ENCODE results near the gene LATS2.

The LATS2 gene

DNA sequence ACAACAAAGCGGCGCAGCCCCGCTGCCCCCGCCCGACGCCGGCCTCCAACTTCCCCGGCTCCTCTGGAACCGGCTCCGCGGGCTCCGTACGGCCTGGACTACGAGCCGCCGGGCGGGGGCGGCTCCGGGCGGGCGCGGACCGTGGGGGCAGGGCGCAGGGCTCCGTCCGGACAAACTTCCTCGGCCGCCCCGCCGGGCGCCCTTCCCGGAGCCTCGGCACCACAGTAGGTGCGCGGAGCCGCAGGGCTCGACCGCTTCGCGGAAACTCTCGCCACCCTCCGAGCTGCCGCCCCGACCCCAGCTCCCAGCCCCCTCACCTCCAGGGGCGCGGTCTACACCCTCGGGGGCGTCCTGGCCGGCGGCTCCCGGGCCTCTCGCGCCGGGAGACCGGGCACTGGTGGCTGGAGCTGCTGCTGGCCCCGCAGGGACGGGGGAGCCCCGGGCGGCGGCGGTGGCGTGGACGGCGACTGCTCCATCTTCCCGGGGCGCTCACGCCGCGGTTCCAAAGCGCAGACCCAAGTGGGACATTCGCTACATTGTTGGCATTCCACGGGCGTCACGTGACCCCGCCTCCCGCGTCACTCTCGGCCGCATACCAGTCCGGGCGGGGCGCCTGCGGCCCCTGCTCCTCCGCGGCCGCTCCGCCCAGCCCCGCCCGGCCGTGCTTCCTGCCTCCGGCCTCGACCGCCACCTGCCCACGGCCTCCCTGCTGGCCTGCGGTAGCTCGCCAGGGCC, at the start of gene LATS2:
LATS2 (minus strand) TSS at position 558 of the 735 bp plus-strand sequence. CDS start 15,560 bp downstream, outside the sequence.
- TF ChIP-seq, protein P1, sequence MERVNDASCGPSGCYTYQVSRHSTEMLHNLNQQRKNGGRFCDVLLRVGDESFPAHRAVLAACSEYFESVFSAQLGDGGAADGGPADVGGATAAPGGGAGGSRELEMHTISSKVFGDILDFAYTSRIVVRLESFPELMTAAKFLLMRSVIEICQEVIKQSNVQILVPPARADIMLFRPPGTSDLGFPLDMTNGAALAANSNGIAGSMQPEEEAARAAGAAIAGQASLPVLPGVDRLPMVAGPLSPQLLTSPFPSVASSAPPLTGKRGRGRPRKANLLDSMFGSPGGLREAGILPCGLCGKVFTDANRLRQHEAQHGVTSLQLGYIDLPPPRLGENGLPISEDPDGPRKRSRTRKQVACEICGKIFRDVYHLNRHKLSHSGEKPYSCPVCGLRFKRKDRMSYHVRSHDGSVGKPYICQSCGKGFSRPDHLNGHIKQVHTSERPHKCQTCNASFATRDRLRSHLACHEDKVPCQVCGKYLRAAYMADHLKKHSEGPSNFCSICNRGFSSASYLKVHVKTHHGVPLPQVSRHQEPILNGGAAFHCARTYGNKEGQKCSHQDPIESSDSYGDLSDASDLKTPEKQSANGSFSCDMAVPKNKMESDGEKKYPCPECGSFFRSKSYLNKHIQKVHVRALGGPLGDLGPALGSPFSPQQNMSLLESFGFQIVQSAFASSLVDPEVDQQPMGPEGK (CRISPR knock-in tag; IDR thresholded peaks at IDR 0.05; ENCODE audit: borderline replicate concordance) = no peak
- TF ChIP-seq ZFP3 (CRISPR knock-in tag; IDR thresholded peaks at IDR 0.05) (0 out of 2 replicates have a peak, but pooled peaks have one; percentile 37), PPARA (CRISPR knock-in tag; IDR thresholded peaks at IDR 0.05; ENCODE audit: borderline replicate concordance) (no peak), ARNTL (CRISPR knock-in tag; IDR thresholded peaks at IDR 0.05; ENCODE audit: borderline replicate concordance, low read depth) (no peak)
- peak; percentile 89 for ATAC-seq

DNA sequence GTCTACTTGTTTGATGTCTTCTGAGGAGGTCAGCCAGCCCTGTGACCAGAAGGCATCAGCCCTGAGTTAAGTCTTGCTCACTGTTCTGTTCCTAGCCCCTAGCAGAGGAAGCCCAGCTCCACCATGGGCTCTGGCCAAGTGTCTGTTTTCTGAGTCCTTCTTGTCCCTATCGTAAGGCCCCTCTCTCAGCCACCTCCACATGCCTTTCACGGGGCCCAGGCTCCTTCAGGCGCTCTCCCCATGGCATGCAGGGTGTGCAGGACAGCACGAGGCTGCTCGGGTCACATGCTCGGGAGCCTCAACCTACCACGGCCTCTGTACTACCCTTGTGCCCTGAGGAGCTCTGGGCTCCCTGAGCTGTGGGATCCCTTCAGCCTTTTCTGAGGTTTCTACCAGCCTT, 47.8 kb upstream of the LATS2 start:
- no peak for ATAC-seq

DNA sequence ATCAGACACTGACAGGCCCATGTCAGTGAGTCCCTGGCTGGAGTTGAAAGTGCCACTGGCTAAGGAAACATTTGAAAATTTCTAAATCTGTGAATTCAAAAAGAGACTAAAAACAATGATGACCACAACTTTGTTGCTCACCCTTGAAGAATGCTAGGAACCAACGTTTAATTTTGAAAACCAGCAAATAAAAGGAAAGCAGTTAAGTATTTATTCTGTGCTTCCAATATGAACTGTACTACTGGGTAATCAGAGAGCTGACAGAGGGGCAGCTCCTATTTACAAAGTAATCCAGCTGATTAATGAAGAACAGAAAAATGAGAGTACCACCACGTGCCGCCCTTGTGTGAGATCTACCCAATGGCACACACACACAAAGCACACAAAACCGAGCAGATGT, 44.7 kb upstream of the LATS2 start:
- TF ChIP-seq TOX (CRISPR knock-in tag; IDR thresholded peaks at IDR 0.05; ENCODE audit: borderline replicate concordance) (no peak), ARNTL (CRISPR knock-in tag; IDR thresholded peaks at IDR 0.05; ENCODE audit: borderline replicate concordance, low read depth) (no peak), BACH2 (CRISPR knock-in tag; IDR thresholded peaks at IDR 0.05; ENCODE audit: borderline replicate concordance) (no peak), GLIS3 (CRISPR knock-in tag; IDR thresholded peaks at IDR 0.05) (no peak), OSR1 (CRISPR knock-in tag; IDR thresholded peaks at IDR 0.05) (no peak), ZFP30 (CRISPR knock-in tag; IDR thresholded peaks at IDR 0.05) (no peak), TCF4 (CRISPR knock-in tag; IDR thresholded peaks at IDR 0.05; ENCODE audit: borderline replicate concordance) (no peak), ZFP3 (CRISPR knock-in tag; IDR thresholded peaks at IDR 0.05) (no peak), ZC3H10 (CRISPR knock-in tag; IDR thresholded peaks at IDR 0.05) (no peak), ISL1 (CRISPR knock-in tag; IDR thresholded peaks at IDR 0.05) (no peak), CSDC2 (CRISPR knock-in tag; IDR thresholded peaks at IDR 0.05) (no peak)
- TF ChIP-seq, protein P2, sequence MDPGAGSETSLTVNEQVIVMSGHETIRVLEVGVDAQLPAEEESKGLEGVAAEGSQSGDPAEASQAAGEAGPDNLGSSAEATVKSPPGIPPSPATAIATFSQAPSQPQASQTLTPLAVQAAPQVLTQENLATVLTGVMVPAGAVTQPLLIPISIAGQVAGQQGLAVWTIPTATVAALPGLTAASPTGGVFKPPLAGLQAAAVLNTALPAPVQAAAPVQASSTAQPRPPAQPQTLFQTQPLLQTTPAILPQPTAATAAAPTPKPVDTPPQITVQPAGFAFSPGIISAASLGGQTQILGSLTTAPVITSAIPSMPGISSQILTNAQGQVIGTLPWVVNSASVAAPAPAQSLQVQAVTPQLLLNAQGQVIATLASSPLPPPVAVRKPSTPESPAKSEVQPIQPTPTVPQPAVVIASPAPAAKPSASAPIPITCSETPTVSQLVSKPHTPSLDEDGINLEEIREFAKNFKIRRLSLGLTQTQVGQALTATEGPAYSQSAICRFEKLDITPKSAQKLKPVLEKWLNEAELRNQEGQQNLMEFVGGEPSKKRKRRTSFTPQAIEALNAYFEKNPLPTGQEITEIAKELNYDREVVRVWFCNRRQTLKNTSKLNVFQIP (CRISPR knock-in tag; IDR thresholded peaks at IDR 0.05; ENCODE audit: borderline replicate concordance, low read depth) = no peak
- TF ChIP-seq, protein P1 (CRISPR knock-in tag; IDR thresholded peaks at IDR 0.05; ENCODE audit: borderline replicate concordance) = no peak
- TF ChIP-seq, protein P3, sequence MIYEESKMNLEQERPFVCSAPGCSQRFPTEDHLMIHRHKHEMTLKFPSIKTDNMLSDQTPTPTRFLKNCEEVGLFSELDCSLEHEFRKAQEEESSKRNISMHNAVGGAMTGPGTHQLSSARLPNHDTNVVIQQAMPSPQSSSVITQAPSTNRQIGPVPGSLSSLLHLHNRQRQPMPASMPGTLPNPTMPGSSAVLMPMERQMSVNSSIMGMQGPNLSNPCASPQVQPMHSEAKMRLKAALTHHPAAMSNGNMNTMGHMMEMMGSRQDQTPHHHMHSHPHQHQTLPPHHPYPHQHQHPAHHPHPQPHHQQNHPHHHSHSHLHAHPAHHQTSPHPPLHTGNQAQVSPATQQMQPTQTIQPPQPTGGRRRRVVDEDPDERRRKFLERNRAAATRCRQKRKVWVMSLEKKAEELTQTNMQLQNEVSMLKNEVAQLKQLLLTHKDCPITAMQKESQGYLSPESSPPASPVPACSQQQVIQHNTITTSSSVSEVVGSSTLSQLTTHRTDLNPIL (CRISPR knock-in tag; IDR thresholded peaks at IDR 0.05; ENCODE audit: low read depth) = no peak
- peak; percentile 54; the same call in 2 of the 3 replicates for ATAC-seq

More for the DNA sequence above, 47.8 kb upstream of the LATS2 start:
- TF ChIP-seq TCF4 (CRISPR knock-in tag; IDR thresholded peaks at IDR 0.05; ENCODE audit: borderline replicate concordance) (no peak), ZNF8 (CRISPR knock-in tag; IDR thresholded peaks at IDR 0.05) (no peak)
- TF ChIP-seq, protein P4, sequence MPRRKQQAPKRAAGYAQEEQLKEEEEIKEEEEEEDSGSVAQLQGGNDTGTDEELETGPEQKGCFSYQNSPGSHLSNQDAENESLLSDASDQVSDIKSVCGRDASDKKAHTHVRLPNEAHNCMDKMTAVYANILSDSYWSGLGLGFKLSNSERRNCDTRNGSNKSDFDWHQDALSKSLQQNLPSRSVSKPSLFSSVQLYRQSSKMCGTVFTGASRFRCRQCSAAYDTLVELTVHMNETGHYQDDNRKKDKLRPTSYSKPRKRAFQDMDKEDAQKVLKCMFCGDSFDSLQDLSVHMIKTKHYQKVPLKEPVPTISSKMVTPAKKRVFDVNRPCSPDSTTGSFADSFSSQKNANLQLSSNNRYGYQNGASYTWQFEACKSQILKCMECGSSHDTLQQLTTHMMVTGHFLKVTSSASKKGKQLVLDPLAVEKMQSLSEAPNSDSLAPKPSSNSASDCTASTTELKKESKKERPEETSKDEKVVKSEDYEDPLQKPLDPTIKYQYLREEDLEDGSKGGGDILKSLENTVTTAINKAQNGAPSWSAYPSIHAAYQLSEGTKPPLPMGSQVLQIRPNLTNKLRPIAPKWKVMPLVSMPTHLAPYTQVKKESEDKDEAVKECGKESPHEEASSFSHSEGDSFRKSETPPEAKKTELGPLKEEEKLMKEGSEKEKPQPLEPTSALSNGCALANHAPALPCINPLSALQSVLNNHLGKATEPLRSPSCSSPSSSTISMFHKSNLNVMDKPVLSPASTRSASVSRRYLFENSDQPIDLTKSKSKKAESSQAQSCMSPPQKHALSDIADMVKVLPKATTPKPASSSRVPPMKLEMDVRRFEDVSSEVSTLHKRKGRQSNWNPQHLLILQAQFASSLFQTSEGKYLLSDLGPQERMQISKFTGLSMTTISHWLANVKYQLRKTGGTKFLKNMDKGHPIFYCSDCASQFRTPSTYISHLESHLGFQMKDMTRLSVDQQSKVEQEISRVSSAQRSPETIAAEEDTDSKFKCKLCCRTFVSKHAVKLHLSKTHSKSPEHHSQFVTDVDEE (CRISPR knock-in tag; IDR thresholded peaks at IDR 0.05) = no peak

Data from SK-N-SH treated with all-trans-retinoic acid at 6 μM for 48 hours (cell line).